Measurements from ENCODE around the gene TAF1. TPM values are rescaled to one million over a fixed set of nuclear protein-coding genes. Genes with fewer than 3 reads are reported as not detected.
"Not testable (repeated sequence)": the region's sequence is repeated elsewhere in the genome, so short reads cannot be mapped to it uniquely, and the experiment has no call there.

The TAF1 gene, protein sequence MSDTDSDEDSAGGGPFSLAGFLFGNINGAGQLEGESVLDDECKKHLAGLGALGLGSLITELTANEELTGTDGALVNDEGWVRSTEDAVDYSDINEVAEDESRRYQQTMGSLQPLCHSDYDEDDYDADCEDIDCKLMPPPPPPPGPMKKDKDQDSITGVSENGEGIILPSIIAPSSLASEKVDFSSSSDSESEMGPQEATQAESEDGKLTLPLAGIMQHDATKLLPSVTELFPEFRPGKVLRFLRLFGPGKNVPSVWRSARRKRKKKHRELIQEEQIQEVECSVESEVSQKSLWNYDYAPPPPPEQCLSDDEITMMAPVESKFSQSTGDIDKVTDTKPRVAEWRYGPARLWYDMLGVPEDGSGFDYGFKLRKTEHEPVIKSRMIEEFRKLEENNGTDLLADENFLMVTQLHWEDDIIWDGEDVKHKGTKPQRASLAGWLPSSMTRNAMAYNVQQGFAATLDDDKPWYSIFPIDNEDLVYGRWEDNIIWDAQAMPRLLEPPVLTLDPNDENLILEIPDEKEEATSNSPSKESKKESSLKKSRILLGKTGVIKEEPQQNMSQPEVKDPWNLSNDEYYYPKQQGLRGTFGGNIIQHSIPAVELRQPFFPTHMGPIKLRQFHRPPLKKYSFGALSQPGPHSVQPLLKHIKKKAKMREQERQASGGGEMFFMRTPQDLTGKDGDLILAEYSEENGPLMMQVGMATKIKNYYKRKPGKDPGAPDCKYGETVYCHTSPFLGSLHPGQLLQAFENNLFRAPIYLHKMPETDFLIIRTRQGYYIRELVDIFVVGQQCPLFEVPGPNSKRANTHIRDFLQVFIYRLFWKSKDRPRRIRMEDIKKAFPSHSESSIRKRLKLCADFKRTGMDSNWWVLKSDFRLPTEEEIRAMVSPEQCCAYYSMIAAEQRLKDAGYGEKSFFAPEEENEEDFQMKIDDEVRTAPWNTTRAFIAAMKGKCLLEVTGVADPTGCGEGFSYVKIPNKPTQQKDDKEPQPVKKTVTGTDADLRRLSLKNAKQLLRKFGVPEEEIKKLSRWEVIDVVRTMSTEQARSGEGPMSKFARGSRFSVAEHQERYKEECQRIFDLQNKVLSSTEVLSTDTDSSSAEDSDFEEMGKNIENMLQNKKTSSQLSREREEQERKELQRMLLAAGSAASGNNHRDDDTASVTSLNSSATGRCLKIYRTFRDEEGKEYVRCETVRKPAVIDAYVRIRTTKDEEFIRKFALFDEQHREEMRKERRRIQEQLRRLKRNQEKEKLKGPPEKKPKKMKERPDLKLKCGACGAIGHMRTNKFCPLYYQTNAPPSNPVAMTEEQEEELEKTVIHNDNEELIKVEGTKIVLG (N-terminal part only)
- total RNA-seq (39.0 and 41.0 TPM in 2 replicates), polyA plus RNA-seq (7.0 and 8.2 TPM in 2 replicates), polyA minus RNA-seq (52.9 and 54.4 TPM in 2 replicates), Bru-seq, nascent RNA (percentile 78 among the genes with signal in this experiment), BruChase-seq, experiment 1, labeled RNA remaining after a 6-hour chase (percentile 88 among the genes with signal in this experiment), BruChase-seq, experiment 2, labeled RNA remaining after a 2-hour chase (percentile 82 among the genes with signal in this experiment)
- 12.5 and 13.1 TPM in 2 replicates for polyA plus RNA-seq (2011; cell fraction: cytosol; rRNA removed)
- polyA plus RNA-seq (2011; cell fraction: nucleus; rRNA removed) = 34.2 and 54.1 TPM in 2 replicates
- 19.3 and 20.3 TPM in 2 replicates for polyA plus RNA-seq (2012)
- polyA minus RNA-seq (2011; cell fraction: cytosol; rRNA and poly(A)+ RNA removed) = 25.4 TPM
- 61.3 and 76.9 TPM in 2 replicates for polyA minus RNA-seq (2011; cell fraction: nucleus; rRNA and poly(A)+ RNA removed)
- long read RNA-seq, partial matches to known transcripts = 1 of 9 reads
- long read RNA-seq, other reads (novel, unspliced or antisense) = 8 of 9 reads

DNA sequence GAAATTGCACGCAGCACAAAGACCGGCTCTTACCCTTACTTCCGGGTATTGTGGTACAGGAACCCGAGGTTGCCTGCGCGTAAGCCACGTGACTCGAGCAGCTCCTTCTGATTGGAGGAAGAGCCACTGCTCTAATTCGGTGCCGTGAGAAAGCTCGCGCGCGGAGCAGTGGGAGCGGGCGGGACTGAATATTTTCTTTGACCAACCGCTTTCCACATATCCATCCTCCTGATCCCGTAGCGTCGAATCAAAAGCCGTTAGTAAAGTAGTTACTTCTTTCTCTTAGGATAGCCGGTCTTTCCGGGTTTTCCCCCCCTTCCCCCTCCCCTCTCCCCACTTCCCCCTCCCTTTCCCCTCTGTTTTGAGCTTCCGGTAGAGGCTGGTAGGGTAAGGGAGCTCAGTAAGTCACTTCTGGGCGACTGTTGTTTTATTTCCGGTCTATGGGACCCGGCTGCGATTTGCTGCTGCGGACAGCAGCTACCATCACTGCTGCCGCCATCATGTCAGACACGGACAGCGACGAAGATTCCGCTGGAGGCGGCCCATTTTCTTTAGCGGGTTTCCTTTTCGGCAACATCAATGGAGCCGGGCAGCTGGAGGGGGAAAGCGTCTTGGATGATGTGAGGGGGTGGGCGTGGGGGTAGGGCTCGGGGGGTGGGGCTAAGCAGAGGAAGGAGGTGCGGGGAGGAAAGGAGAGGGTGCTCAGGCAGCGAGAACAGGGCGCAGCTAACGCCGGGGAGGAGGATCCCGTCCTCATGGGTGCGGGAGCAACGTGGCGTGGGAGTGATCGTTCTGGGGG is at the start of gene TAF1:
Gene TAF1, plus strand, starts transcription at position 483 of the 799 bp plus-strand sequence. Its CDS starts 18 bp downstream, at position 501.
- BruUV-seq (replicated peaks) = no TSS peak
- peak within 1 kb of the TSS; percentile 98 for H3K9ac ChIP-seq (replicated peaks; ENCODE audit: extremely low read depth, insufficient read depth, low read length)
- H3K27me3 ChIP-seq (ENCODE audit: control insufficient read depth in 2 of 2, insufficient read depth in 2 of 2, low read length in 2 of 2) = no peaks in the 10 kb centered on the region
- peak within 1 kb of the TSS; percentile 54 to 91 (median 68) for H3K4me3 ChIP-seq (replicated peaks in 1 of 3; ENCODE audit: insufficient read depth in 1 of 3, low read depth in 1 of 3, low read length in 3 of 3)
- FAIRE-seq (peak; percentile 99), DNase-seq (ENCODE audit: low read depth, low spot score) (peak; percentile 98)
- H2AFZ ChIP-seq (ENCODE audit: low read depth, low read length) = no peak within 1 kb of the TSS
- intact Hi-C loops (cut with micrococcal nuclease) = loop anchor here (1.0 to 5.0 kb wide), 5 partner anchors 12 to 184 kb away; partner anchors contain the start of genes ITGB1BP2, NONO and ZMYM3
- peak within 1 kb of the TSS; percentile 99 for H3K27ac ChIP-seq (ENCODE audit: insufficient read depth, low read depth, low read length)
- peaks cover 28% of the 10 kb centered on the region for H3K79me2 ChIP-seq (ENCODE audit: control insufficient read depth, insufficient read depth, low read length)
- H3K9me3 ChIP-seq (replicated peaks; ENCODE audit: control insufficient read depth, insufficient read depth, low read length) = no peaks in the 10 kb centered on the region
- H3K9me1 ChIP-seq (replicated peaks; ENCODE audit: control insufficient read depth, extremely low read depth, insufficient read depth, low read length) = no peaks in the 10 kb centered on the region
- dilution Hi-C loops (cut with MboI; ENCODE audit: extremely low pct_ligation_motif_present, low sequenced_read_pairs) = no loop called here
- H3K4me2 ChIP-seq (ENCODE audit: insufficient read depth, low read length) = peak within 1 kb of the TSS; percentile 82
- H4K20me1 ChIP-seq (replicated peaks; ENCODE audit: control insufficient read depth, extremely low read depth, insufficient read depth, low read length) = no peaks in the 10 kb centered on the region
- CTCF ChIA-PET = interaction anchor here (1.1 kb wide), 1 partner anchor 10 kb away, joined by 3 read pairs; no protein-coding TSS in a partner anchor
- peak; percentile 70 for TF ChIP-seq POLR2A (IDR thresholded peaks at IDR 0.05; ENCODE audit: low read depth, low read length)
- TF ChIP-seq, protein P1, sequence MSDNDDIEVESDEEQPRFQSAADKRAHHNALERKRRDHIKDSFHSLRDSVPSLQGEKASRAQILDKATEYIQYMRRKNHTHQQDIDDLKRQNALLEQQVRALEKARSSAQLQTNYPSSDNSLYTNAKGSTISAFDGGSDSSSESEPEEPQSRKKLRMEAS (IDR thresholded peaks at IDR 0.05; ENCODE audit: insufficient read depth, insufficient read length) = peak; percentile 75
- TF ChIP-seq POLR2AphosphoS5 (IDR thresholded peaks at IDR 0.05; ENCODE audit: insufficient read depth, low read depth, low read length) = peak; percentile 62
- TF ChIP-seq EZH2 (IDR thresholded peaks at IDR 0.05; ENCODE audit: borderline replicate concordance, low read depth, low read length, severe bottlenecking) = no peak
- TF ChIP-seq GATA2 (IDR thresholded peaks at IDR 0.05; ENCODE audit: insufficient read depth, insufficient read length, low read depth, low read length) = no peak
- H3K36me3 ChIP-seq (ENCODE audit: control insufficient read depth in 2 of 2, extremely low read depth in 1 of 2, insufficient read depth in 2 of 2, low read length in 2 of 2) = no peaks in the 10 kb centered on the region
- POLR2A ChIA-PET = interaction anchor here (0.6 to 1.3 kb wide), 7 partner anchors 12 to 637 kb away, joined by 3 to 8 read pairs (median 3); partner anchors contain the start of gene NONO
- H3K4me1 ChIP-seq (ENCODE audit: control insufficient read depth, extremely low read depth, insufficient read depth, low read length) = peaks cover 15% of the 10 kb centered on the region

DNA sequence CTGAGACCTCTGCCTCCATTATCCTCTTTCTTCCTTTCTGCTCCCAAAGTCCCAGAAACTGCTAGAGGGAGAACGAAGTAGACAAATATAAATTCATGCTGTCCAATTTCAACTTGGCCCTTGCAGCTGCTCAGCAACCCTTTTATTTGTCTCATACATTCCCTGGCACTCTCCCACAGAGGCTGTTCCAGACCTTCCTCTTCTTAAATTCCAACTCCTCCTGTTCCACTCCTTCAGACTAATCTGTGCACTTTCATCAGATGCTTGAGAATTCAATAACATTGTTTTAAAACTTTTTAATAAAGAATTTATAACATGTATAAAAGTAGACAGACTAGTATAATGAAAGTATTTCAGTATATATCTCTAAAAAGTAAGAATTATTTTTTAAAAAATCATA is 49.2 kb upstream of the TAF1 start:
- dilution Hi-C loops (cut with MboI; ENCODE audit: extremely low pct_ligation_motif_present, low sequenced_read_pairs); H3K4me1 ChIP-seq (ENCODE audit: control insufficient read depth, extremely low read depth, insufficient read depth, low read length); H3K27me3 ChIP-seq (ENCODE audit: control insufficient read depth in 2 of 2, insufficient read depth in 2 of 2, low read length in 2 of 2); FAIRE-seq; intact Hi-C loops (cut with micrococcal nuclease); DNase-seq (ENCODE audit: low read depth, low spot score); H4K20me1 ChIP-seq (replicated peaks; ENCODE audit: control insufficient read depth, extremely low read depth, insufficient read depth, low read length); H2AFZ ChIP-seq (ENCODE audit: low read depth, low read length); POLR2A ChIA-PET; H3K27ac ChIP-seq (ENCODE audit: insufficient read depth, low read depth, low read length); H3K9me1 ChIP-seq (replicated peaks; ENCODE audit: control insufficient read depth, extremely low read depth, insufficient read depth, low read length); H3K36me3 ChIP-seq (ENCODE audit: control insufficient read depth in 2 of 2, extremely low read depth in 1 of 2, insufficient read depth in 2 of 2, low read length in 2 of 2); H3K4me3 ChIP-seq (replicated peaks in 1 of 3; ENCODE audit: insufficient read depth in 1 of 3, low read depth in 1 of 3, low read length in 3 of 3); CTCF ChIA-PET; H3K9me3 ChIP-seq (replicated peaks; ENCODE audit: control insufficient read depth, insufficient read depth, low read length); BruUV-seq (replicated peaks); H3K9ac ChIP-seq (replicated peaks; ENCODE audit: extremely low read depth, insufficient read depth, low read length); H3K79me2 ChIP-seq (ENCODE audit: control insufficient read depth, insufficient read depth, low read length); H3K4me2 ChIP-seq (ENCODE audit: insufficient read depth, low read length): not testable (repeated sequence)
